ENCODE measurements around the gene CBY1.

- no peak for TF ChIP-seq CTCF (IDR thresholded peaks at IDR 0.05)
- TF ChIP-seq POLR2A (IDR thresholded peaks at IDR 0.05), result no peak
Measured at GRCh38 chr22:38716271-38716670, 59.8 kb downstream of the CBY1 start.
